Endothelial cell of umbilical vein (primary cell): Measurements from ENCODE around the gene PRKAG2. TPM values are rescaled to one million over a fixed set of nuclear protein-coding genes. Genes with fewer than 3 reads are reported as not detected.

Source experiments
- BruUV-seq: library from RNA; stranded (reverse); fragments of 400-500 nt; replicated peaks from 2 replicates; lab custom pipeline; 2021; lab: Mats Ljungman, UMichigan
- CTCF ChIA-PET: fragments of 300-600, 350-600 bp; sonication (Branson Sonifier 250); formaldehyde crosslinking; loops from one replicate; lab custom pipeline; 2021; ENCODE audit warnings: antibody characterized with exemption, inconsistent platforms; lab: Charles Lee
- POLR2A ChIA-PET: fragments of 300-600, 350-600 bp; sonication (Branson Sonifier 250); formaldehyde crosslinking; loops from one replicate; lab custom pipeline; 2021; ENCODE audit warnings: antibody characterized with exemption, inconsistent platforms; lab: Charles Lee
- DNase-seq: peaks from one replicate; pipeline ENCODE4 v3.0.0-alpha.2; 2011; ENCODE audit warnings: low read depth, low spot score
- FAIRE-seq: peaks from 2 replicates; lab custom pipeline; 2011; peaks lifted over from hg19 to GRCh38; lab: Jason Lieb, UNC
- H2AFZ ChIP-seq: 2 replicates; pipeline ENCODE4 v1.6.0; 2012; ENCODE audit warnings: low read depth, low read length, control low read depth, inconsistent platforms
- H3K27ac ChIP-seq: 2 replicates; pipeline ENCODE4 v1.5.1; 2011; ENCODE audit warnings: low read depth, mild to moderate bottlenecking, control low read depth, low read length, moderate library complexity; ENCODE audit not compliant: insufficient read depth
- H3K27me3 ChIP-seq, 2 experiments: 2 replicates each; pipeline versions ENCODE4 v1.6.0 to v1.6.1; 2011; ENCODE audit warnings: low read length in 2 of 2, mixed read lengths in 1 of 2; ENCODE audit not compliant: control insufficient read depth in 2 of 2, insufficient read depth in 2 of 2
- H3K36me3 ChIP-seq, 2 experiments: 2 replicates in 1 of 2; 3 replicates in 1 of 2; pipeline ENCODE4 v1.5.1; 2011; ENCODE audit warnings: low read length in 2 of 2, mild to moderate bottlenecking in 1 of 2, moderate library complexity in 1 of 2; ENCODE audit not compliant: control insufficient read depth in 2 of 2, insufficient read depth in 2 of 2; ENCODE audit errors: extremely low read depth in 1 of 2
- H3K4me1 ChIP-seq: 3 replicates; pipeline ENCODE4 v1.5.1; 2011; ENCODE audit warnings: mild to moderate bottlenecking, low read length; ENCODE audit not compliant: control insufficient read depth, insufficient read depth; ENCODE audit errors: extremely low read depth
- H3K4me2 ChIP-seq: 2 replicates; pipeline ENCODE4 v1.6.1; 2011; ENCODE audit warnings: low read length, control low read depth, mixed read lengths; ENCODE audit not compliant: insufficient read depth
- H3K4me3 ChIP-seq, 3 experiments: fragments of 200-600 bp in 1 of 3; sonication (generic), shearing (Covaris generic) in 1 of 3; replicated peaks in 1 of 3; 2 replicates each; pipeline ENCODE4 v1.5.1; 2011 to 2016; ENCODE audit warnings: control low read depth in 3 of 3, low read length in 3 of 3, mild to moderate bottlenecking in 2 of 3, inconsistent platforms in 1 of 3, low read depth in 1 of 3, moderate library complexity in 1 of 3; ENCODE audit not compliant: insufficient read depth in 1 of 3
- H3K79me2 ChIP-seq: 2 replicates; pipeline ENCODE4 v1.6.0; 2012; ENCODE audit warnings: low read length, inconsistent platforms; ENCODE audit not compliant: control insufficient read depth, insufficient read depth
- H3K9ac ChIP-seq: replicated peaks from 2 replicates; pipeline ENCODE3; 2011; ENCODE audit warnings: low read length, control low read depth; ENCODE audit not compliant: insufficient read depth; ENCODE audit errors: extremely low read depth
- H3K9me1 ChIP-seq: replicated peaks from 3 replicates; pipeline ENCODE4 v1.6.0; 2011; ENCODE audit warnings: mild to moderate bottlenecking, low read length; ENCODE audit not compliant: control insufficient read depth, insufficient read depth; ENCODE audit errors: extremely low read depth
- H3K9me3 ChIP-seq: replicated peaks from 2 replicates; pipeline ENCODE4 v1.5.1; 2012; ENCODE audit warnings: low read length, inconsistent platforms; ENCODE audit not compliant: control insufficient read depth, insufficient read depth
- H4K20me1 ChIP-seq: replicated peaks from 2 replicates; pipeline ENCODE3; 2011; ENCODE audit warnings: mild to moderate bottlenecking, low read length; ENCODE audit not compliant: control insufficient read depth, insufficient read depth; ENCODE audit errors: extremely low read depth
- EZH2 ChIP-seq: IDR thresholded peaks from 2 replicates; pipeline ENCODE4 v1.6.1; 2012; ENCODE audit warnings: borderline replicate concordance, low read depth, mild to moderate bottlenecking, moderate library complexity, low read length, inconsistent platforms; ENCODE audit not compliant: severe bottlenecking
- FOS ChIP-seq: IDR thresholded peaks from 2 replicates; pipeline ENCODE4 v1.6.1; 2011; ENCODE audit warnings: mild to moderate bottlenecking, low read length, moderate library complexity, borderline replicate concordance; ENCODE audit not compliant: insufficient read depth
- GATA2 ChIP-seq: IDR thresholded peaks from 2 replicates; pipeline ENCODE4 v1.7.0; 2011; ENCODE audit warnings: low read depth, mild to moderate bottlenecking, moderate library complexity, mixed read lengths, low read length; ENCODE audit not compliant: insufficient read length, insufficient read depth
- JUN ChIP-seq: IDR thresholded peaks from 2 replicates; pipeline ENCODE4 v1.6.1; 2011; ENCODE audit warnings: borderline replicate concordance, low read depth; ENCODE audit not compliant: insufficient read length, insufficient read depth
- MYC ChIP-seq: IDR thresholded peaks from one replicate; pipeline ENCODE4 v1.6.1; 2011; ENCODE audit warnings: mild to moderate bottlenecking, low read depth, low read length
- POLR2A ChIP-seq: IDR thresholded peaks from 2 replicates; pipeline ENCODE4 v1.6.1; 2012; ENCODE audit warnings: low read depth, mild to moderate bottlenecking, control low read depth, low read length
- POLR2AphosphoS5 ChIP-seq: IDR thresholded peaks from 2 replicates; pipeline ENCODE4 v1.6.1; 2012; ENCODE audit warnings: low read depth, mild to moderate bottlenecking, control low read depth, low read length, moderate library complexity; ENCODE audit not compliant: insufficient read depth
- dilution Hi-C: fragments of 300-500 bp; cut with MboI; formaldehyde crosslinking; loops from one replicate; pipeline ENCODE4 v1.15.0; 2019; ENCODE audit warnings: low sequenced_read_pairs; ENCODE audit not compliant: extremely low pct_ligation_motif_present
- intact Hi-C: fragments of 100-400 bp; cut with micrococcal nuclease; formaldehyde crosslinking; loops from one replicate; pipeline ENCODE4 v1.10.0; 2022
- polyA plus RNA-seq, 4 experiments: library from polyadenylated mRNA; depleted of rRNA in 3 of 4; stranded (reverse) in 3 of 4; unstranded in 1 of 4; fragments of >200 nt; gene quantifications; 2 replicates each; pipeline versions ENCODE4 v1.2.1 to v1.2.3, GENCODE V29; 2011 to 2012; ENCODE audit warnings: missing spikeins in 1 of 4
- total RNA-seq: library from RNA; stranded (reverse); gene quantifications from 2 replicates; pipeline ENCODE4 v1.2.3, GENCODE V29; 2021
- TF ChIP-seq, protein P1 (sequence below): IDR thresholded peaks from 2 replicates; pipeline ENCODE4 v1.6.1; 2011; ENCODE audit not compliant: insufficient read depth, insufficient read length
- TF ChIP-seq, protein P2 (sequence below), 2 donors: IDR thresholded peaks; 1 replicate in 1 of 2; 2 replicates in 1 of 2; pipeline ENCODE4 v1.5.1; 2011; ENCODE audit warnings: low read length in 2 of 2, mild to moderate bottlenecking in 2 of 2, moderate library complexity in 2 of 2, control low read depth in 1 of 2, inconsistent platforms in 1 of 2, low read depth in 1 of 2; ENCODE audit not compliant: insufficient read depth in 1 of 2; ENCODE audit errors: extremely low read depth in 1 of 2

PRKAG2 gene
- total and polyA plus RNA-seq, 2 donors (not counting 3 experiments of a cell fraction or from before 2014, with no cell fraction given) = 19.3 to 51.5 TPM

DNA sequence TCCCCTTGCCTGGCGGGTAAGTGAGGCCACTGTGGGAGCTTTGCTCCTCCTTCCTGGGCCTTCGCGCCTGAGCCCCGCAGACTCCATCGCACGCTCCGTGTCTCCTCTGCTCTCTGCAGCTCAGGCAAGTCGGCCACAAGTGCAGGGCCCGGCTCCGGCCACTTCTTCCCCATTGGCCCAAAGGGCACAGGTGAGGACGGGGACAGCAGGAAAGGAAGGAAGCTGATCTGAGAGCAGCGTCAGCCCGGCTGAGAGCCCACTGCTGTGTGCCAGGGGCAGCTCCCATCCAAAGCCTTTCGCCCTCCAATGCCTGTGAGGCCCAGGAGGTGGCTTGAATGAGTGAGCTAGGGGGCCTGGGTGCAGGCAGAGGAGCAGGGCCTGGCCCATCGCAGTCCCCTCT is 323.6 kb downstream of the PRKAG2 start:
- dilution Hi-C loops = no loop called here
- Histone ChIP-seq H2AFZ (no peak overlapping the region), H3K9me1 (no peaks in the 10 kb centered on the region), H3K36me3 (peaks cover 0 to 3% of the 10 kb centered on the region in 2 experiments), H4K20me1 (no peaks in the 10 kb centered on the region), H3K79me2 (no peaks in the 10 kb centered on the region), H3K9ac (no peak overlapping the region), H3K27me3 (no peaks in the 10 kb centered on the region), H3K4me1 (no peaks in the 10 kb centered on the region), H3K27ac (no peak overlapping the region), H3K9me3 (no peaks in the 10 kb centered on the region), H3K4me2 (no peak overlapping the region), H3K4me3 (no peak overlapping the region)
- DNase-seq (no peak), FAIRE-seq (no peak)
- TF ChIP-seq, protein P1, sequence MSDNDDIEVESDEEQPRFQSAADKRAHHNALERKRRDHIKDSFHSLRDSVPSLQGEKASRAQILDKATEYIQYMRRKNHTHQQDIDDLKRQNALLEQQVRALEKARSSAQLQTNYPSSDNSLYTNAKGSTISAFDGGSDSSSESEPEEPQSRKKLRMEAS = no peak
- TF ChIP-seq EZH2 (no peak), FOS (no peak), JUN (no peak), MYC (no peak), POLR2AphosphoS5 (no peak), GATA2 (no peak), POLR2A (no peak)
- TF ChIP-seq, protein P2, sequence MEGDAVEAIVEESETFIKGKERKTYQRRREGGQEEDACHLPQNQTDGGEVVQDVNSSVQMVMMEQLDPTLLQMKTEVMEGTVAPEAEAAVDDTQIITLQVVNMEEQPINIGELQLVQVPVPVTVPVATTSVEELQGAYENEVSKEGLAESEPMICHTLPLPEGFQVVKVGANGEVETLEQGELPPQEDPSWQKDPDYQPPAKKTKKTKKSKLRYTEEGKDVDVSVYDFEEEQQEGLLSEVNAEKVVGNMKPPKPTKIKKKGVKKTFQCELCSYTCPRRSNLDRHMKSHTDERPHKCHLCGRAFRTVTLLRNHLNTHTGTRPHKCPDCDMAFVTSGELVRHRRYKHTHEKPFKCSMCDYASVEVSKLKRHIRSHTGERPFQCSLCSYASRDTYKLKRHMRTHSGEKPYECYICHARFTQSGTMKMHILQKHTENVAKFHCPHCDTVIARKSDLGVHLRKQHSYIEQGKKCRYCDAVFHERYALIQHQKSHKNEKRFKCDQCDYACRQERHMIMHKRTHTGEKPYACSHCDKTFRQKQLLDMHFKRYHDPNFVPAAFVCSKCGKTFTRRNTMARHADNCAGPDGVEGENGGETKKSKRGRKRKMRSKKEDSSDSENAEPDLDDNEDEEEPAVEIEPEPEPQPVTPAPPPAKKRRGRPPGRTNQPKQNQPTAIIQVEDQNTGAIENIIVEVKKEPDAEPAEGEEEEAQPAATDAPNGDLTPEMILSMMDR (IDR thresholded peaks at IDR 0.05; ENCODE audit: extremely low read depth in 1 of 2, insufficient read depth in 1 of 2, low read depth in 1 of 2, low read length in 2 of 2) = no peak
- POLR2A ChIA-PET = no interaction called here
- CTCF ChIA-PET = interaction anchor here (1.2 to 1.4 kb wide), 3 partner anchors 11 to 230 kb away, joined by 3 to 5 read pairs (median 4); no protein-coding TSS in a partner anchor
- BruUV-seq = no TSS peak
- intact Hi-C loops = no loop called here
